Measurements from ENCODE around the gene CBLN4. TPM values are rescaled to one million over a fixed set of nuclear protein-coding genes. Genes with fewer than 3 reads are reported as not detected.

CBLN4 gene
- total and polyA plus RNA-seq, 4 experiments from 2014 or later: not detected

Other genes with a start within 250 kb of the CBLN4 start
- not detected for gene MC3R, start 243.2 kb upstream of the CBLN4 start, total RNA-seq
- not detected for gene MC3R, start 243.2 kb upstream of the CBLN4 start, polyA plus RNA-seq